ENCODE data around the gene HAT1.
"Not testable (repeated sequence)": the region's sequence is repeated elsewhere in the genome, so short reads cannot be mapped to it uniquely, and the experiment has no call there.

The HAT1 gene

GRCh38 chr2:171996021-171996420, 73.8 kb downstream of the HAT1 start:
- TF ChIP-seq, protein P1, sequence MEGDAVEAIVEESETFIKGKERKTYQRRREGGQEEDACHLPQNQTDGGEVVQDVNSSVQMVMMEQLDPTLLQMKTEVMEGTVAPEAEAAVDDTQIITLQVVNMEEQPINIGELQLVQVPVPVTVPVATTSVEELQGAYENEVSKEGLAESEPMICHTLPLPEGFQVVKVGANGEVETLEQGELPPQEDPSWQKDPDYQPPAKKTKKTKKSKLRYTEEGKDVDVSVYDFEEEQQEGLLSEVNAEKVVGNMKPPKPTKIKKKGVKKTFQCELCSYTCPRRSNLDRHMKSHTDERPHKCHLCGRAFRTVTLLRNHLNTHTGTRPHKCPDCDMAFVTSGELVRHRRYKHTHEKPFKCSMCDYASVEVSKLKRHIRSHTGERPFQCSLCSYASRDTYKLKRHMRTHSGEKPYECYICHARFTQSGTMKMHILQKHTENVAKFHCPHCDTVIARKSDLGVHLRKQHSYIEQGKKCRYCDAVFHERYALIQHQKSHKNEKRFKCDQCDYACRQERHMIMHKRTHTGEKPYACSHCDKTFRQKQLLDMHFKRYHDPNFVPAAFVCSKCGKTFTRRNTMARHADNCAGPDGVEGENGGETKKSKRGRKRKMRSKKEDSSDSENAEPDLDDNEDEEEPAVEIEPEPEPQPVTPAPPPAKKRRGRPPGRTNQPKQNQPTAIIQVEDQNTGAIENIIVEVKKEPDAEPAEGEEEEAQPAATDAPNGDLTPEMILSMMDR (IDR thresholded peaks at IDR 0.05; ENCODE audit: insufficient read depth, low read length, poor library complexity, severe bottlenecking), result no peak
- DNase-seq (ENCODE audit: extremely low read depth, insufficient read length), result no peak
- H3K36me3 ChIP-seq (ENCODE audit: control insufficient read depth, insufficient read depth, low read length), result no peaks in the 10 kb centered on the region

DNA sequence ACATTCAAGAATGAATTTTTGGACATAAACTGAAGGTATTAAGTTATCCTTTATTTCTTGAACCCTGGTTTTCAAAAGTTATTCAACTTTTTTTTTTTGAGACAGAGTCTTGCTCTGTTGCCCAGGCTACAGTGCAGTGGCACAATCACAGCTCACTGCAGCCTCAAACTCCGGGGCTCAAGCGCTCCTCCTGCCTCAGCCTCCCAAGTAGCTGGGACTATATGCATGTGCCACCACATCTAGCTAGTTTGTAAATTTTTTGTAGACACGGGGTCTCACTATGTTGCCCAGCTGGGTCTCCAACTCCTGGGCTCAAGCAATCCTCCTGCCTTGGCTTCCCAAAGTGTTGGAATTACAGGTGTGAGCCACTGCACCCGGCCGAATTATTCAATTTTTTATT, 74.8 kb downstream of the HAT1 start:
- H3K4me3 ChIP-seq (replicated peaks; ENCODE audit: low read depth, low read length); H3K36me3 ChIP-seq (ENCODE audit: control insufficient read depth, insufficient read depth, low read length); DNase-seq (ENCODE audit: extremely low read depth, insufficient read length); H3K27me3 ChIP-seq (replicated peaks; ENCODE audit: control insufficient read depth, insufficient read depth, low read length): not testable (repeated sequence)

More at GRCh38 chr2:171996021-171996420, 73.8 kb downstream of the HAT1 start:
- H3K27me3 ChIP-seq (replicated peaks; ENCODE audit: control insufficient read depth, insufficient read depth, low read length), result no peaks in the 10 kb centered on the region
- no peak overlapping the region for H3K4me3 ChIP-seq (replicated peaks; ENCODE audit: low read depth, low read length)

DNA sequence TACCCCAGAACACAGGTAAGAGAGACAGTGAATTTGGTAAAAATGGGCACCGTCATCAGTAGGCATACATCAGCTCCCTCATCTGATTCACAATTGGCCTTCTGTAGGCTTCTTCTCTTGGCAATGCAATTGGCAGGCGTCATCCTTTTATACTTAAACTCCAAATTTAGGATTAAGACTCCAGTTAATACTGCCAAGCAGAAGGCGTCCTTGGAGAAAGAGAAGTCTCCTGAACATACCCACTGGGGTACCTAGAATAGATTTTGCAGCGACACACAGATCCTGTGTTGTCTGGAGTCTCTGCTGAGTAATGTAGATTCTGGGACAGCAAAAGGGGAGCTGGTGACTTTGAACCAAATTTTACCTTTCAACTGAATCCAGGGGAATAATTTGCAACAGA, 76.9 kb downstream of the HAT1 start:
- H3K4me3 ChIP-seq (replicated peaks; ENCODE audit: low read depth, low read length), result peak overlapping the region; percentile 95
- no peaks in the 10 kb centered on the region for H3K36me3 ChIP-seq (ENCODE audit: control insufficient read depth, insufficient read depth, low read length)
- DNase-seq (ENCODE audit: extremely low read depth, insufficient read length), result no peak
- TF ChIP-seq, protein P1 (IDR thresholded peaks at IDR 0.05; ENCODE audit: insufficient read depth, low read length, poor library complexity, severe bottlenecking), result no peak
- no peaks in the 10 kb centered on the region for H3K27me3 ChIP-seq (replicated peaks; ENCODE audit: control insufficient read depth, insufficient read depth, low read length)

- TF ChIP-seq, protein P1 (IDR thresholded peaks at IDR 0.05; ENCODE audit: insufficient read depth, low read length, poor library complexity, severe bottlenecking), result peak; percentile 6
- peak within 1 kb of the TSS; percentile 95 for H3K4me3 ChIP-seq (replicated peaks; ENCODE audit: low read depth, low read length)
- H3K36me3 ChIP-seq (ENCODE audit: control insufficient read depth, insufficient read depth, low read length), result no peaks in the 10 kb centered on the region
- no peaks in the 10 kb centered on the region for H3K27me3 ChIP-seq (replicated peaks; ENCODE audit: control insufficient read depth, insufficient read depth, low read length)
- DNase-seq (ENCODE audit: extremely low read depth, insufficient read length), result peak; percentile 98
These were observed 77.6 kb downstream of the HAT1 start, which contains the start of gene METAP1D for GRCh38 chr2:171999604-172000469. Gene METAP1D (plus strand): TSS chr2:171999953. CDS start chr2:171999970, 17 bp downstream.

- Histone ChIP-seq H3K27me3 (replicated peaks; ENCODE audit: control insufficient read depth, insufficient read depth, low read length) (no peaks in the 10 kb centered on the region), H3K4me3 (replicated peaks; ENCODE audit: low read depth, low read length) (peak overlapping the region; percentile 95; the same call in 1 of the 2 replicates), H3K36me3 (ENCODE audit: control insufficient read depth, insufficient read depth, low read length) (no peaks in the 10 kb centered on the region)
- DNase-seq (ENCODE audit: extremely low read depth, insufficient read length), result no peak
- TF ChIP-seq, protein P1 (IDR thresholded peaks at IDR 0.05; ENCODE audit: insufficient read depth, low read length, poor library complexity, severe bottlenecking), result no peak
These were observed 78.6 kb downstream of the HAT1 start for GRCh38 chr2:172000696-172001361.

GRCh38 chr2:172007372-172007771, 85.1 kb downstream of the HAT1 start:
- Histone ChIP-seq H3K27me3 (replicated peaks; ENCODE audit: control insufficient read depth, insufficient read depth, low read length) (no peaks in the 10 kb centered on the region), H3K4me3 (replicated peaks; ENCODE audit: low read depth, low read length) (no peak overlapping the region), H3K36me3 (ENCODE audit: control insufficient read depth, insufficient read depth, low read length) (no peaks in the 10 kb centered on the region)
- DNase-seq (ENCODE audit: extremely low read depth, insufficient read length), result no peak
- TF ChIP-seq, protein P1 (IDR thresholded peaks at IDR 0.05; ENCODE audit: insufficient read depth, low read length, poor library complexity, severe bottlenecking), result no peak
